Measurements from ENCODE around the gene EVI5.

DNA sequence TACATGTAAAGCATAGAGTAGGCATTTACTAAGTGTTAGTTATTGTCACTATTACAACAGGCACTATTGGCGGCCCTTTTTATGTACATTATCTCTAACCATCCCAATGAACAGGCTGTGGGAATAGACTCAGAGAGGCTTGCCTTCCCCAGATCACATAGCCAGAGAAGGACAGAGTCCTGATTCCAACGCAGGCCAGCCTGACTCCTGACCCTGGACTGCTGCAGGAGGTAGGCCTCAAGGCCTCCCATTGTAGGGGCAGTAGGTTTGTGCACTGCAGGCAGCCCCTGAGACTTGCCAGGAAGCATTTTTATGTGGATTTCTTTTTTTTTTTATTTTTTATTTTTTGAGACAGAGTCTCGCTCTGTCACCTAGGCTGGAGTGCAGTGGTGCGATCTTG lies 291.8 kb downstream of the EVI5 start:
- TF ChIP-seq CTCF (IDR thresholded peaks at IDR 0.05), result no peak
- no peak for TF ChIP-seq POLR2A (IDR thresholded peaks at IDR 0.05)

Data from body of pancreas (tissue), 4 donors.